Transverse colon (tissue), 4 donors: ENCODE data around the gene FMNL1.

Experiments
- POLR2AphosphoS5 ChIP-seq, 3 donors: sonication (generic); formaldehyde crosslinking; IDR thresholded peaks; one replicate each; pipeline ENCODE4 v1.6.1; 2016; ENCODE audit warnings: antibody characterized with exemption in 3 of 3
- TF ChIP-seq, protein P1 (sequence below), 5 experiments: fragments of 200-600 bp in 3 of 5; fragments of 450-650 bp in 2 of 5; sonication (generic) in 3 of 5; IDR thresholded peaks; 1 replicate in 2 of 5; 2 replicates in 3 of 5; pipeline ENCODE4 v1.5.1; 2016 to 2017; ENCODE audit warnings: antibody characterized with exemption in 5 of 5, inconsistent platforms in 3 of 5, mild to moderate bottlenecking in 2 of 5, moderate library complexity in 1 of 5

DNA sequence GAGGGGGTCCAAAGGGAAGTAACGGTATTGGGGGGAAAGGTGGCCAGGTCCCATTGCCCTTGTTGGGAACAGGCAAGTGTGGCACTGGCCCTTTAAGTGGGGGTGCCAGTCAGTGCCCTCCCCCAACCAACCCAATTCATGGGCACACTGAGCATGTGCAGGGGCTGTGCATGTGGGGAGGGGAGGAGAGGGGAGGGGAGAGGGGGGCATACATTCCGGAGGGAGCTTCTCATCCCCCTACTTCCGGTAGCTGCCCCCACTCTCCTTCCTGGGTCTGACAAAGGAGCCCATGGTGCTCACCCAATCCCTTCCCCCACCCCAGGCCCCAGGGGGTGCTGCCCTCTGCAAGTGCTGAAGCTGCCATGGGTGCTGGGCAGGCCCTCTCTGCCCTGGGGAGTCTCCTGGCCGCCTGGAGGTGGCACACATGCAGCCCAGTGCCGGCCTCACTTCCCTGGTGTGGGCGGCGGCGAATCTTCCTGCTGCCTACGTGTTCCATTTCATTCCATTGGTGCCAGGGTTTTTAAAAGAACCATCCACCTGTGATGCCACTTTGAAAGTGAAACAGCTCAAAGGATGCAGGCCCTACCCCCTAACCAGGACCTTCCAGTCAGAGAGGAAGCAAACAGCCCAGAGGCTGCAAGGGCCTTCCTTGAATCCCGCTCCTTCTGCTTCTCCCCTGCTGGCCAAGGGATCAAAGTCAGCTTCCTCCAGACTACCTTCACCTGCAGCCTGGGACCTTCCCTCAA, 49.0 kb upstream of the FMNL1 start:
- TF ChIP-seq, protein P1, sequence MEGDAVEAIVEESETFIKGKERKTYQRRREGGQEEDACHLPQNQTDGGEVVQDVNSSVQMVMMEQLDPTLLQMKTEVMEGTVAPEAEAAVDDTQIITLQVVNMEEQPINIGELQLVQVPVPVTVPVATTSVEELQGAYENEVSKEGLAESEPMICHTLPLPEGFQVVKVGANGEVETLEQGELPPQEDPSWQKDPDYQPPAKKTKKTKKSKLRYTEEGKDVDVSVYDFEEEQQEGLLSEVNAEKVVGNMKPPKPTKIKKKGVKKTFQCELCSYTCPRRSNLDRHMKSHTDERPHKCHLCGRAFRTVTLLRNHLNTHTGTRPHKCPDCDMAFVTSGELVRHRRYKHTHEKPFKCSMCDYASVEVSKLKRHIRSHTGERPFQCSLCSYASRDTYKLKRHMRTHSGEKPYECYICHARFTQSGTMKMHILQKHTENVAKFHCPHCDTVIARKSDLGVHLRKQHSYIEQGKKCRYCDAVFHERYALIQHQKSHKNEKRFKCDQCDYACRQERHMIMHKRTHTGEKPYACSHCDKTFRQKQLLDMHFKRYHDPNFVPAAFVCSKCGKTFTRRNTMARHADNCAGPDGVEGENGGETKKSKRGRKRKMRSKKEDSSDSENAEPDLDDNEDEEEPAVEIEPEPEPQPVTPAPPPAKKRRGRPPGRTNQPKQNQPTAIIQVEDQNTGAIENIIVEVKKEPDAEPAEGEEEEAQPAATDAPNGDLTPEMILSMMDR (IDR thresholded peaks at IDR 0.05): peak in 1 of 5 experiments; percentile 34
- TF ChIP-seq POLR2AphosphoS5 (IDR thresholded peaks at IDR 0.05): peak in 1 of 3 donors; percentile 7
